GM19193 (cell line): ENCODE data around the gene PTDSS2.

Experiments used
- POLR2A ChIP-seq: IDR thresholded peaks from 4 replicates; pipeline ENCODE4 v1.6.1; 2011; ENCODE audit not compliant: insufficient read depth, insufficient read length; ENCODE audit errors: extremely low read depth

PTDSS2 gene

DNA sequence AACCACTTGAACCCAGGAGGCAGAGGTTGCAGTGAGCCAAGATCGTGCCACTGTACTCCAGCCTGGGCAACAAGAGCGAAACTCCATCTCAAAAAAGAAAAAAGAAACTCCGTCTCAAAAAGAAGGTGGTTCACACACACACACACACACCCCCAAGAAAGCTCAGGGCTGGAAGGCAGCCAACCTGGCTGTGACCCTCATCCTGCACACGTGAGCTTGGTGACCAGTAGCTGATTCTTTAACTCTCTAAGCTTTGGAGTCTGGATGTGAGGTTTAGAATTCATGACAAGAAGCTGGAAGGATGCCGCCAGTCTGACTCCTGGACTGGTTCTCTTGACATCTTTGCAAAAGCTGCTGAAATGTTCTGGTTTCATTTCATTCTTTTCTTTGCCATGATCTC, 58.9 kb downstream of the PTDSS2 start:
- TF ChIP-seq POLR2A = no peak

DNA sequence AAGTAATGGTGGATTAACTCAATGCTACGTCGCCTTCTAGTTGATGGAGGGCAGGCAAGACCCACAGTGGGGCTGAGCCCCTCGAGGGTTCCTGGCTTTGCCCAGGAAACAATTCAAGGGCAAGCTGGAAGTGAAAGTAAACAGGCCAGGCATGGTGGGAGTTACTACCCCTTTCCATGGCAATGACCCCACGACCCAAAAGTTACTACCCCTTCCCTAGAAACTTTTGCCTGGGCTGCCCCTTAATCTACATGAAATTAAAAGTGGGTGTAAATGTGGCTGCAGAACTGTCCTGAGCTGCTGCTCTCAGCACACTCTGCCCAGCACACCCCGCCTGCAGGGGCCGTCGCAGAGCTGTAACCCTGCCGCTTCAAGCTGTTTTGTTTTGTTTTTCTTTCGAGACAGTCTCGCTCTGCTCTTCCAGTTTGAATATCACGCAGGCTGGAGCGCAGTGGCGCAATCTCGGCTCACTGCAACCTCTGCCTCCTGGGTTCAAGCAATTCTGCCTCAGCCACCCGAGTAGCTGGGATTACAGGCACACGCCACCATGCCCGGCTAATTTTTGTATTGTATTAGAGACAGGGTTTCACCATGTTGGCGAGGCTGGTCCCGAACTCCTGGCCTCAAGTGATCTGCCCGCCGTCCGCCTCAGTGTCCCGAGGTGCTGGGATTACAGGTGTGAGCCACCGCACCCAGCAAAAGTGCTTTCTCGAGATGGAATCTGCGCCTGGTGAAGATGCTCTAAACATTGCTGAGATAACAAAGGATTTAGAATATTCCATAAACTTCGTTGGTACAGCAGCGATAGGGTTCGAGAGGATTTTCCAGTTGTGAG, 62.9 kb downstream of the PTDSS2 start:
- TF ChIP-seq POLR2A = no peak

- TF ChIP-seq POLR2A = no peak
Observed at GRCh38 chr11:514606-515005, 64.5 kb downstream of the PTDSS2 start.

DNA sequence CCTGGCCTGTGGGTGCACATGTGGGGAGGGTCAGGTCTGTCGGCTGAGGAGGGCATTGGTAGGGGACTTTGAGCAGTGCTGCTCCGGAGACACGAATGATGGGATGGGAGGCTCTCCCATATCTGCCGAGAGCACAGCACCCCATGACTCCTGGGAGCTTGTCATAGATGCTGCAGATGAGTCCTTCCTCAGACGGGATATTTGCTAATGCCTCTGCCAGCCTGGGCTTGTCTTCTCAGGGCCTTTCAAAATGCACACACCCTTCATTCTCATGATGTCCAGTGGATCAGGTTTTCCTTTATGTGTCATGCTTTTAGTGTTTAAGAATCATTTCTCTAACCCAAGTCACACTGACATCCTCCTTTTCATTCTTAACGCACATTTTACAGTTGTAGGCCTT, 65.1 kb downstream of the PTDSS2 start:
- no peak for TF ChIP-seq POLR2A

DNA sequence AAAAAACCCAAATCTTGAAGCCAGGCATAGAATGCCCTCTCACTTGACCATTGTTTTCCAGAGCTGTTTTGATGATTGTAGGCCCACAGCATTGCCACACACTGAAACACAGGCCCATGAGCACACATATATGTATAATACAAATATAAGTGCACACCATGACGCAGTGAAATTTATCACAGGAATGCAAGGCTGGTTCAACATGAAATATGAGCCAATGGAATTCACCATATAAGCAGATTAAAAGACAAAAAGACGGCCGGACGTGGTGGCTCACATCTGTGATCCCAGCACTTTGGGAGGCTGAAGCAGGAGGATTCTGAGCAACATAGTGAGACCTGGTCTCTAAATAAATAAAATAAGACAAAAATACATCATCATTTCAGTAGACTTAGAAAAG, 66.3 kb downstream of the PTDSS2 start:
- TF ChIP-seq POLR2A = no peak

DNA sequence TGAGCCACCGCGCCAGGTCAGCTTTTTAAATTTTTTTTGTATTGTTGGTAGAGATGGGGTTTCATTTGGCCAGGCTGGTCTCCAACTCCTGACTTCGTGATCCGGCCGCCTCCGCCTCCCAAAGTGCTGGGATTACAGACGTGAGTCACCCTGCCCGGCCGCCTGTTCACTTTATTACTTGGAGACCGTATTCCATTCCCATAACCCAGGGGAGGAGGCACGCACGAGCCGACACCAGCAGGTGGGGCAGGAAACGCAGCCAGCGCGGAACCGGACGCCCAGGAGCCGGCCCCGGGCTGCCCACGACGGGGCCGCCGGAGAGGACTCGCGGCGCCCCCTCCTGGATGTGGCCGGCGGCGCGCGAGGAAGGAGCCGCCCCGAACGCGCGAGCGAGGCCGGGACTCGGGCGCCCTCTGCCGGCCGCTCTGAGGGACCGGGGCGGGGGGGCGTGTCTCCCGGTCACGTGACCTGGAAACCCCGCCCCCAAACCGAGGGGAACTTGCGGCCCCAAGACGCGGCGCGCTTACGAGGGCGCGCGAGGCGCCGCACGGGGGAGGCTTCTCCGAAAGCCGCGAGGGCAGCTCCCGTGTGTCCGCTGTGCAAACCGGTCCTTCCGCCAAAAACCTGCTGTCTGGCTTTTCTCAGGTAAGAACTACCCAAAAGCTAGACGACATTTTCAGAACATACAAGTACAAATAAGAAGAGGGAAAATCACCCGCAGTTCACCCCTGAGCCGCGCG, 68.6 kb downstream of the PTDSS2 start:
- no peak for TF ChIP-seq POLR2A

DNA sequence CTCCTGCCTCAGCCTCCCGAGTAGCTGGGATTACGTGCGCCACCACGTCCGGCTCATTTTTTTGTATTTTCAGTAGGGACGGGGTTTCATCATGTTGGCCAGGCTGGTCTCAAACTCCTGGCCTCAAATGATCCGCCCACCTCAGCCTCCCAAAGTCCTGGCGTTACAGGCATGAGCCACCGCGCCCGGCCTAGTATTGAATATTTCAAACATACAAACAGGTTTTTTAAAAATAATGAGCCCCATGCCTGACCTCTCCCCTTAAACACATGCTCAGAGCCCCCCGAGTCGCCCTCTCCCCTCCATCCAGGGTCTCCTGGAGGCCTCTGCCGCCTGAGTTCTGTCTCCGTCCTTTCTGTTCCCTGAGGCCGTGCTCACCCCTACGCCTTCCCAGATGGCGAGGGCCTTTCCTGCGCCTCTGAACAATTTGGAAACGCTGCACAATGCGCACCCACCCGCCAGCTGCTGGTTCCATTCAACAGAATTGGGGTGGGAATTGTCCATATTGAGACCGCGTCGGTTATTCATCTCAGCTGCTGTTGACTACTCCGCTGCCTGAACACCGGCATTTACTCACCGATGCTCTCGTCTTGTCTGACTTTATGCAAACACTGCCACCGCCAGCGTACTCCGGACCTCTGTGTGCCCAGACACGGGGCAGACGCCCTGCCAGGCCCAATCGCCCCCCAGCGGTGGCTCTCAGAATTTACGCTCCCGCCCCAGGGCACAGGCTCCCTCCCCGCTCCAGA, 70.5 kb downstream of the PTDSS2 start:
- no peak for TF ChIP-seq POLR2A

- TF ChIP-seq POLR2A = no peak
Observed at GRCh38 chr11:521177-521688, 71.2 kb downstream of the PTDSS2 start.

DNA sequence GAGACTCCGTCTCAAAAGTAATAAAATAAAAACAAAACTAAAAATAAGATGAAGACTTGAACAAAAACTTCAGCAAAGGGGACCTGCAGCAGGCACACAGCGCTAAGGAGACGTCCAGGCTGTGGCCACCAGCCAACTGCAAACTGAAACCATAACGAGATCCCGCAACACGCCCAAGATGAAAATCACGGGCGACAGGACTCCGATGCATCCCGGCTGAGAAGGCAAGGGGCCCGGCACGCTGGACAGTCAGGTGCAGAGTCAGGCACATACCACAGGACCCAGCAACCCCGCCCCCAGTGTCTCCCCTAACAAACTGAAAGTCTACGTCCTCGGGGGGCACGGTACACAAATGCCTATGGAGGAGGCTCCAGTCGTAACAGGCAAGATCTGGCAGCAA, 76.1 kb downstream of the PTDSS2 start:
- no peak for TF ChIP-seq POLR2A

- TF ChIP-seq POLR2A = no peak
Observed at GRCh38 chr11:528166-528814, 78.2 kb downstream of the PTDSS2 start.

- no peak for TF ChIP-seq POLR2A
Observed at GRCh38 chr11:528815-529727, 79.0 kb downstream of the PTDSS2 start.

- TF ChIP-seq POLR2A = no peak
Observed at GRCh38 chr11:529728-530411, 79.8 kb downstream of the PTDSS2 start.
